Activated naive CD4-positive, alpha-beta T cell treated with anti-CD3 and anti-CD28 coated beads, Interleukin-2, amount 10 ng/mL, durations not matched to agents 7 days and 5 days (primary cell): ENCODE results near the gene NOTCH3.

Experiments used
- CTCF ChIA-PET: fragments of 350-600 bp; sonication (Branson Sonifier 250); formaldehyde crosslinking; loops from one replicate; lab custom pipeline; 2021; ENCODE audit warnings: antibody characterized with exemption; lab: Charles Lee
- DNase-seq: peaks from one replicate; pipeline ENCODE4 v3.0.0-alpha.2; 2020
- H3K27ac Mint-ChIP-seq: one replicate; pipeline ENCODE4 v1.8.0; 2021; ENCODE audit warnings: mild to moderate bottlenecking, moderate library complexity, mixed read lengths
- H3K27me3 Mint-ChIP-seq: one replicate; pipeline ENCODE4 v1.8.0; 2021; ENCODE audit warnings: mild to moderate bottlenecking, mixed read lengths
- H3K36me3 Mint-ChIP-seq: one replicate; pipeline ENCODE4 v1.8.0; 2021; ENCODE audit warnings: mixed read lengths
- H3K4me1 Mint-ChIP-seq: one replicate; pipeline ENCODE4 v1.8.0; 2021; ENCODE audit warnings: mixed read lengths
- H3K4me3 Mint-ChIP-seq: one replicate; pipeline ENCODE4 v1.8.0; 2021; ENCODE audit warnings: mild to moderate bottlenecking, moderate library complexity, mixed read lengths
- H3K9me3 Mint-ChIP-seq: one replicate; pipeline ENCODE4 v1.8.0; 2021; ENCODE audit warnings: mixed read lengths

Gene NOTCH3

DNA sequence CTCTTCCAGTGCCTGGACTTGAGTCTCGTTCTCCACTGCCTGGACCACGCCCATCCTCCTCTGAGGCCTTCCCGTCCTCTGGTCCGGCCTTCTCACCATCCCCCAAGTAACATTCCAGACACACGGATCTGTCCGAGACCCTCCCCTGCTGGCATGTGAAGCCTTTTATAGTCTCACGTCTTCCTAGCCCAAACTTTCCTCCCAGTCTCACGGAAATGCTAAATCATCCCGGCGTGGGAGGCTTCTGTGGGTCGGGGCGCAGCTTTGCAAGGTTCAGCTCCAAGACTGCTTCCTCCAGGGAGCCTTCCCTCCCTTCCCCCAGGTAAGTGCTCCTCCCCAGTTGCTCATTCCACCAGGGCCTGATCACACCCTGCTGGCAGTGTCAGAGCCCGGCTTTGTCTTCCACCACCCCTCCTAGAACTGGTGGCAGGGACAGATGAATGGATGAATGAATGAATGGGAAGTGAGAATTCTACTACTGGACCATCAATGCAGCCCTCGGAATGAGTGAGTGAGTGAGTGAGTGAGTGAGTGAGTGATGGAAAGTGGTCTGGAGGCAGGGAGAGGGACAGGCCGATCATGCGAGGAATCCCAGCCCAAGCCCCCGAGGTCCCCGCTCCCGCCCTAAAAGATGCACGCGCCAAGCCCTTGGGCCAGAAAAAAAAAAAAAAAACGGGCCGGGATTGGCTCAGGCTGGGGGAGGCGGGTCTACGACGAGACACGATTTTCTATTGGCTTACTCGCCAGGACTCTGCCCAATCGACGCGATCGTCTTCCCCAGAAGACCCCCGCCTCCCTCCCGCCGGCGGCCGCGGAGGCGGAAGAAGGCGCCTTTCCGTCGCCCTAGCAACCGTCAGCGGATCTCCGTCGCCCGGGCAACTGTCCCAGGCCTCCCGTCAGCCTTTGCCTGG lies 22.2 kb upstream of the NOTCH3 start:
- no peaks in the 10 kb centered on the region for H3K9me3 Mint-ChIP-seq
- peak overlapping the region; percentile 37 for H3K27ac Mint-ChIP-seq
- peaks cover 17% of the 10 kb centered on the region for H3K4me1 Mint-ChIP-seq
- H3K36me3 Mint-ChIP-seq, result no peaks in the 10 kb centered on the region
- H3K4me3 Mint-ChIP-seq, result peak overlapping the region; percentile 77
- peaks cover 63% of the 10 kb centered on the region for H3K27me3 Mint-ChIP-seq
- peak; percentile 87 for DNase-seq
- CTCF ChIA-PET, result interaction anchor here (1.0 kb wide), 1 partner anchor 10 kb away, joined by 3 read pairs; the partner anchor contains the start of gene EPHX3

DNA sequence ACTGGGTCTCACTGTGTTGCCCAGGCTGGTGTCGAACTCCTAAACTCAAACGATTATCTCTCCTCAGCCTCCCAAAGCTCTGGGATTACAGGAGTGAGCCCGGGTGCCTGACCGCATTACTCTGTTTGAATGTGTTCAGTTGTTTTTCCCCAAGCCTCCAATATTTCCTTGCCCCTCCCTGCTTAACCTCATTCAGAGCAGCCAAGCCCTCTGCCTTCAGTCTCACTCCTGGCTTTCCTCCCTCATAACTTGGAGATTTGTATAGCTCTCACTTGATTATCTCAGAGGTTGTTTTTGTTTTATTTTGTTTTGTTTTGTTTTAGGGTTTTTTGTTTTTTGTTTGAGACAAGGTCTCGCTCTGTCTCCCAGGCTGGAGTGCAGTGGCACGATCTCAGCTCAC lies 20.0 kb upstream of the NOTCH3 start:
- no peak overlapping the region for H3K4me3 Mint-ChIP-seq
- H3K9me3 Mint-ChIP-seq, result no peaks in the 10 kb centered on the region
- no peak for DNase-seq
- H3K27ac Mint-ChIP-seq, result no peak overlapping the region
- H3K4me1 Mint-ChIP-seq, result peaks cover 17% of the 10 kb centered on the region
- H3K36me3 Mint-ChIP-seq, result no peaks in the 10 kb centered on the region
- CTCF ChIA-PET, result interaction anchor here (1.2 to 1.3 kb wide), 2 partner anchors 10 to 46 kb away, joined by 3 to 4 read pairs; no protein-coding TSS in a partner anchor
- H3K27me3 Mint-ChIP-seq, result peaks cover 54% of the 10 kb centered on the region

GRCh38 chr19:15218501-15218900 lies 17.7 kb upstream of the NOTCH3 start:
- H3K36me3 Mint-ChIP-seq, result no peaks in the 10 kb centered on the region
- H3K27me3 Mint-ChIP-seq, result peaks cover 39% of the 10 kb centered on the region
- H3K27ac Mint-ChIP-seq, result no peak overlapping the region
- H3K4me1 Mint-ChIP-seq, result peaks cover 11% of the 10 kb centered on the region
- CTCF ChIA-PET, result no interaction called here
- no peak for DNase-seq
- no peaks in the 10 kb centered on the region for H3K9me3 Mint-ChIP-seq
- H3K4me3 Mint-ChIP-seq, result no peak overlapping the region

DNA sequence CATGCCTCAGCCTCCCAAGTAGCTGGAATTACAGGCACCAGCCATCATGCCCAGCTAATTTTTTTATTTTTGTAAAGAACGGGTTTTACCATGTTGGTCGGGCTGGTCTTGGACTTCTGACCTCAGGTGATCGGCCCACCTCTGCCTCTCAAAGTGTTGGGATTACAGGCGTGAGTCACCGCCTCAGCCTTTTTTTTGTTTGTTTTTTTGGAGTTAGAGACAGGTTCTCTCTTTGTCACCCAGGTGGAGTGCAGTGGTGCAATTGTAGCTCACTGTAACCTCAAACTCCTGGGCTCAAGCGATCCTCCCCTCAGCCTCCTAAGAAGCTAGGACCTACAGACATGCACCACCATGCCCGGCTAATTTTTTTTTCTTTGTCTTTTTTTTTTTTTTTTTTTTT lies 15.6 kb upstream of the NOTCH3 start:
- Mint-ChIP-seq H3K27ac (no peak overlapping the region), H3K4me1 (no peaks in the 10 kb centered on the region), H3K27me3 (peaks cover 19% of the 10 kb centered on the region), H3K9me3 (no peaks in the 10 kb centered on the region), H3K36me3 (no peaks in the 10 kb centered on the region), H3K4me3 (no peak overlapping the region)
- CTCF ChIA-PET, result no interaction called here
- DNase-seq, result no peak

DNA sequence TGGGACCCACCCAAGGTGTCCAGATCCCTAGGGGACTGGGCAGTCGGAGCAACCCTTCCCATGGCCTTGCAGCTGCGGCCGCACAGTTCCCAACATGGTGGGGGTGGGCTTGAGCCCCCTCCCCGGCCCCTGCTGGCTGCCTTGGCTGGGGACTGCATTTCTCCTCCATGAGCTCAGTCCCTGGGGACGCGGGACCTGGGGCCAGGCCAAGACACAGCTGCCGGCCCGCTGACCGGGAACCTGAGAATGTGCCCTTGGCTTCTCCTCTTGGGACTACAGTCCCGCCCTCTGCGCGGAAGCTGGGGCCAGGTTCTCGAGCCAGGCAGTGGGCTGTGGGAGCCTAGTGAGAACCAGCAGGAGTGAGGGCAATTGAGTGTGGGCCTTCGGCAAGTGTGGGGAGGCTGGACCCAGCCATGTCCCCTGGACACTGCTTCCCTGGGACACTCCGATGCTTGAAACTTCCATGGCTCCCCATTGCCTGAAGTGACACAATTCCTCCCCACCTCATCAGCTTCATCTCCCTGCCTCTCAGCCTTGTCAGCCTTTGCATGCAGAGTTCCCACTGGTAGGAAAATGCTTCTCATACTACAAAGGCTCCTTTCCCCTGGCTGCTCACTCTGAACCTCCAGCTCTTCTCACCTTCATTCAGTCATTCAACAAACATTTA lies 13.1 kb upstream of the NOTCH3 start:
- CTCF ChIA-PET, result no interaction called here
- H3K36me3 Mint-ChIP-seq, result no peaks in the 10 kb centered on the region
- DNase-seq, result no peak
- no peaks in the 10 kb centered on the region for H3K9me3 Mint-ChIP-seq
- H3K4me1 Mint-ChIP-seq, result no peaks in the 10 kb centered on the region
- no peak overlapping the region for H3K4me3 Mint-ChIP-seq
- H3K27me3 Mint-ChIP-seq, result peaks cover 5% of the 10 kb centered on the region
- no peak overlapping the region for H3K27ac Mint-ChIP-seq

DNA sequence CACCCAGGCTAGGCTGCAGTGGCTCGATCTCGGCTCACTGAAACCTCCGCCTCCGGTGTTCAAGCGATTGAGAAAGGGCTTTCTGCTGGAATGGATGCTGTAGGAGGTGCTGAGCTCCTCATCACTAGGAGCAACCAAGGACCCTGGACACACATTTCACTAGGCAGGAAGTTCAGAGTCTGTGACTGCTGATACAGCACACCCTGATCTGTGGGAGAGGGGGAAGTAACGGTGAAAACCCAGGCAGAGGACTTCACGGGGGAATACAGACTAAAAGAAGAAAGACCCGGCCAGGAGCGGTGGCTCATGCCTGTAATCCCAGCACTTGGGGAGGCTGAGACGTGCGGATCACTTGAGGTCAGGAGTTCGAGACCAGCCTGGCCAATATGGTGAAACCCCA lies 11.9 kb upstream of the NOTCH3 start:
- CTCF ChIA-PET, result no interaction called here
- no peak overlapping the region for H3K27ac Mint-ChIP-seq
- no peaks in the 10 kb centered on the region for H3K9me3 Mint-ChIP-seq
- peaks cover 5% of the 10 kb centered on the region for H3K27me3 Mint-ChIP-seq
- DNase-seq, result no peak
- H3K36me3 Mint-ChIP-seq, result no peaks in the 10 kb centered on the region
- no peaks in the 10 kb centered on the region for H3K4me1 Mint-ChIP-seq
- no peak overlapping the region for H3K4me3 Mint-ChIP-seq

DNA sequence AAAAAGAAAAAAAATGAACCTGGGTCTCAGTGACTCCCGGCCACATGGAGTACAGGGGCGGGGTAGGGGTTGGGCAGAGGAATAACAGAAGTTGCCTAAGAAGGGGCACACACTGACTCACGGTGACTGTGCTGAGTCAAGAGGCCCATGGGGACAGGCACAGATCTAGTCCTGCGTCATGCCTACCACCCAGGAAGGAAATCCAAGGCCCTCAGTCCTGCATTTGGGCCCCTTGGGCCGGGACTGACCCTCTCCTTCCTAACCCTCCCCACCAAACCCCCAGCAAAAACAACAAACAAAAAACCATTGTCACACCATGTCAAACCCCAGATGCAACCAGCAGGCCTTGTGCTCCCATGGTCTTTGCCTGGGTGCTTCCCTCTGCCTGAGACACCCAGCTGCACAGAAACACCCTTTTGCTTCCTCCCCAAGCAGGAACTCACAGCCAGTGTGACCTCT lies 9.6 kb upstream of the NOTCH3 start:
- H3K4me1 Mint-ChIP-seq, result no peaks in the 10 kb centered on the region
- H3K9me3 Mint-ChIP-seq, result no peaks in the 10 kb centered on the region
- CTCF ChIA-PET, result no interaction called here
- DNase-seq, result no peak
- no peak overlapping the region for H3K27ac Mint-ChIP-seq
- H3K27me3 Mint-ChIP-seq, result peaks cover 2% of the 10 kb centered on the region
- no peaks in the 10 kb centered on the region for H3K36me3 Mint-ChIP-seq
- H3K4me3 Mint-ChIP-seq, result no peak overlapping the region

- peaks cover 8% of the 10 kb centered on the region for H3K4me1 Mint-ChIP-seq
- no peaks in the 10 kb centered on the region for H3K9me3 Mint-ChIP-seq
- H3K36me3 Mint-ChIP-seq, result no peaks in the 10 kb centered on the region
- H3K4me3 Mint-ChIP-seq, result no peak overlapping the region
- no peak for DNase-seq
- H3K27me3 Mint-ChIP-seq, result peaks cover 80% of the 10 kb centered on the region
- CTCF ChIA-PET, result no interaction called here
- H3K27ac Mint-ChIP-seq, result no peak overlapping the region
These were observed 704 bp upstream of the NOTCH3 start for GRCh38 chr19:15201374-15202023.

DNA sequence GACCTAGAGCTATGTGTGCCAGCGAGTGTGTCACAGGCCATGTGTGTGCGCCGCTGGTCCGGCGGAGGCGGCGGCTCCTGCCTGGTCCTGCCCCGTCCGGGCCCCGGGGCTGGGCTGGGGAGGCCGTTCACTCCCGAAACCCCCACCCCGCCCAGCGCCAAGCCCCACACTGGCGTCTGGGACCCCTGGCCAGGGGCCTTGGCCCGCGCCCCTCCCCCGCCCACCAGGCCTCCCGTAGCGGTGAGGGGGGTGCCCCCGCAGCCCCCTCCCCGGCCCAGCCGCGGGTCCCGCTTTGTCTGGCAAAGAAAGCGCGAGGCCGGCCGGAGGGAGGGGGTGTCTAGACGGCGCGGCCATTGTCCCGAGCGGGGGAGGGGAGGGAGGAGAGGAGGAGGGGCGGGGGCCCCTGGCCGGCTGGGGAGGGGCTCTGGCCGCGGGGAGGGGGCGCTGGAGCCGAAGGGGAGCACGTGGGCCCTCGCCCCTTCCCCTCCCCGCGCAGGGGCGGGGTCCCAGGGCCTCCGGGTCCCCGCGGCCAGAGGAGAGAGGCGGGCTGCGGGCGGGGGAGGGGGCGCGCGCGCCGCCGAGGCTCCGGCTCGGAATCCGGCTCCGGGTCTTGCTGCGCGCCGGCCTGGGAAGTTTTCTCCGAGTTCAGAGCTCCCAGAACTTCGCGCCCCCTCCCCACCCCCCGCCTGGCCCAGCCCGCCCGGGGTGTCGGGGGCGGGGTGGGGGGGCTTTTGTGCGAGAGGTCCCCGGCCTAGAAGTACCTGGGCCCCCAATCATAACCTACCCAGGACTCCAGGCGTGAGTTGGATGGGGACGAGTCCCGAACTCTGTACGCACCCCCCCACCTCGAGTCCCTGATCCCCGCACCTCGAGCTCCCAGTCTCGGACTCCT lies 888 bp downstream of the NOTCH3 start:
- Mint-ChIP-seq H3K4me1 (peaks cover 10% of the 10 kb centered on the region), H3K4me3 (no peak overlapping the region), H3K9me3 (no peaks in the 10 kb centered on the region), H3K27me3 (peaks cover 92% of the 10 kb centered on the region), H3K36me3 (no peaks in the 10 kb centered on the region), H3K27ac (no peak overlapping the region)
- DNase-seq, result no peak
- CTCF ChIA-PET, result no interaction called here

GRCh38 chr19:15198951-15199660 lies 1.7 kb downstream of the NOTCH3 start:
- no peak overlapping the region for H3K4me3 Mint-ChIP-seq
- peaks cover 10% of the 10 kb centered on the region for H3K4me1 Mint-ChIP-seq
- H3K27ac Mint-ChIP-seq, result no peak overlapping the region
- no peaks in the 10 kb centered on the region for H3K36me3 Mint-ChIP-seq
- peaks cover 92% of the 10 kb centered on the region for H3K27me3 Mint-ChIP-seq
- DNase-seq, result no peak
- CTCF ChIA-PET, result no interaction called here
- no peaks in the 10 kb centered on the region for H3K9me3 Mint-ChIP-seq

DNA sequence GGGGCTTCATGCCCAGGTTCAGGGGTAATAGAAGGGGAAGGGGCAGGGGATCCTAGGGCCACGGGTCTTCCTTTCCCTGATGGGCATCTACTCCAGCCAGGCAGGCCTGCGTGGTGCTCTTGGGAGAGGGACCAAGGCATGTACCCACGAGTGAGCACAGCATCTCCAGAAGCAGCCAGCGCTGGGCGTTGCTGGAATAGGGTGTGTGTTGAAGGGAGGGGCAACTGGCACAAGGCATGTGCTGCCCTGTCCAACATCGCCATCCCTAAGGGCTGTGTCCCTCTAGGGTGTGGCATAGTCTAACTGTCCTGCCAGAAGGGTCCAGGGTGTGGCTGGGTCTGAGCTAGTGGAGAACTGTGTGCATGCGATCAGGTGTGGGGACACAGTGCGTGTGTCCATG lies 2.9 kb downstream of the NOTCH3 start:
- CTCF ChIA-PET, result no interaction called here
- Mint-ChIP-seq H3K36me3 (no peaks in the 10 kb centered on the region), H3K4me3 (no peak overlapping the region), H3K27me3 (peaks cover 88% of the 10 kb centered on the region), H3K4me1 (peaks cover 10% of the 10 kb centered on the region), H3K27ac (no peak overlapping the region), H3K9me3 (no peaks in the 10 kb centered on the region)
- DNase-seq, result no peak

DNA sequence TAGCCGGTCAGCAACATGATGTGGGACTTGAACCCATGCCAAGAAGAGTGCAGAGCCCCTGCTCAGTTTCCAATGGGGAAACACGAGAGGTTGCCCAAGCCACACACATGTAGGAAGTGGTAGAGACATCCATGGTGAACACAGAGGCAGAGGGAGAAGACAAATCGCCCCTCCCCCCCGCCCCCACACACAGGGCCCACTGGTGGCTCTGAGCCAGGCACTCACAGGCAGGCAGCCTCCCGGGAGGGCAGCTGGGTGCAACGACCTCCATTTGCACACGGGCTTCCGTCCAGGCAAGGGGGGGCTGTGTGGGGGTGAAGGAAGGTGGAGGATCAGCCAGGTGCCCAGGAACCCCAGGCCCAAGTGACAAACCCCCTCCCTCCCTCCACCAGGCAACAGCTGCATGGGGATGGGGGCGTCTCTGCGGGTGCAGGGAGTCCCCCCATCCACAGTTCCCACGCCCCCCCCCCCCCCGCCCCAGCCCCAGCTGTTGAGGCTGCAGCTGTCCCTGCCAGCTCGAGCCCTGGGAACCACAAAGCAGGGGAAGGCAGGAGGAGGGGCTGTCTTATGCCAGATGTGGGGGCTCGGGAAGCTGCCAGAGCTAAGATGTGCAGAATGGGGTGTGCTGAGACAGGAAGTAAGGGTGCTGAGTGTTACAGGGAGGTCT lies 3.4 kb downstream of the NOTCH3 start:
- H3K36me3 Mint-ChIP-seq, result no peaks in the 10 kb centered on the region
- H3K27ac Mint-ChIP-seq, result no peak overlapping the region
- no peak for DNase-seq
- peaks cover 10% of the 10 kb centered on the region for H3K4me1 Mint-ChIP-seq
- CTCF ChIA-PET, result no interaction called here
- H3K27me3 Mint-ChIP-seq, result peaks cover 83% of the 10 kb centered on the region
- no peaks in the 10 kb centered on the region for H3K9me3 Mint-ChIP-seq
- H3K4me3 Mint-ChIP-seq, result no peak overlapping the region
